ENCODE results near the gene IPCEF1.

Gene IPCEF1

DNA sequence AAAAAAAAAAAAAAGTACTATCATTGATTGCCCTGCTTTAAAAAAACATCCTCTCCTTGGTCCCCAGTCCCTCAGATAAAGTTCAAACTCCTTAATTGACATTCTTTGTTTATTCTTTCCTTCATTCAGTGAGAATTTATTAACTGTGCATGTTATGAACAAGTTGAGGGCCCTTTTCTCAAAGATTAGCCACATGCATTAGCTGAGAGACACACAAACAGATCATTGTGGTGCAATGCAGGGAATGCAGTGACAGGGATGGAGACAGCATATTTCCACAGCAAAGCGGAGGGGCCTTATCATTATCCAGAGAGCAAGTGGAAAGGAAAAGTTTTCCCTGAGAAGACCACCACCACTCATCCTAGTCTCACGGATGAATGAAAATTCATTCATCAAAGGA, 21.9 kb upstream of the IPCEF1 start:
- TF ChIP-seq, protein P1, sequence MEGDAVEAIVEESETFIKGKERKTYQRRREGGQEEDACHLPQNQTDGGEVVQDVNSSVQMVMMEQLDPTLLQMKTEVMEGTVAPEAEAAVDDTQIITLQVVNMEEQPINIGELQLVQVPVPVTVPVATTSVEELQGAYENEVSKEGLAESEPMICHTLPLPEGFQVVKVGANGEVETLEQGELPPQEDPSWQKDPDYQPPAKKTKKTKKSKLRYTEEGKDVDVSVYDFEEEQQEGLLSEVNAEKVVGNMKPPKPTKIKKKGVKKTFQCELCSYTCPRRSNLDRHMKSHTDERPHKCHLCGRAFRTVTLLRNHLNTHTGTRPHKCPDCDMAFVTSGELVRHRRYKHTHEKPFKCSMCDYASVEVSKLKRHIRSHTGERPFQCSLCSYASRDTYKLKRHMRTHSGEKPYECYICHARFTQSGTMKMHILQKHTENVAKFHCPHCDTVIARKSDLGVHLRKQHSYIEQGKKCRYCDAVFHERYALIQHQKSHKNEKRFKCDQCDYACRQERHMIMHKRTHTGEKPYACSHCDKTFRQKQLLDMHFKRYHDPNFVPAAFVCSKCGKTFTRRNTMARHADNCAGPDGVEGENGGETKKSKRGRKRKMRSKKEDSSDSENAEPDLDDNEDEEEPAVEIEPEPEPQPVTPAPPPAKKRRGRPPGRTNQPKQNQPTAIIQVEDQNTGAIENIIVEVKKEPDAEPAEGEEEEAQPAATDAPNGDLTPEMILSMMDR (IDR thresholded peaks at IDR 0.05; ENCODE audit: control insufficient read depth, extremely low read depth, insufficient read depth) = no peak
- H3K4me3 ChIP-seq (ENCODE audit: low read depth, low read length) = no peak overlapping the region
- no peak for DNase-seq (ENCODE audit: low read depth)

DNA sequence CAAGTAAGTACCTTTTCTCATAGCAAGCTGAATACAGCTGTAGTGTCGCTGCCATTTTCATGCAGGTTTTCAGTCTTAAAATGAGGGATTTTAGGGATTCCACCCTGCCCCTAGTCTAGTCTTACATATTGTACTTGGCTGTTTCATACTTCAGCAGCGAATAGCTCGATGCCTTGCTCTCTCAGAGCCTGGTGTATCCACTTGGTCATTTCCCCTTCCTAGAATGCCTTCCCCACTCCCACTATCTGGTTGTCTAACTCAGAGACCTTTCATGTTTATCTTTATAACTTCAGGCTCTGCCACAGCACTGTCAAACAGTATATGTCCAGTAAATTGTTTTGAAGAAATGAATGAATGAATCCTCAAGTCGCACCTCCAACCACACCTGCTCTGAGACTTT, 21.1 kb upstream of the IPCEF1 start:
- no peak for DNase-seq (ENCODE audit: low read depth)
- TF ChIP-seq, protein P1 (IDR thresholded peaks at IDR 0.05; ENCODE audit: control insufficient read depth, extremely low read depth, insufficient read depth) = no peak
- no peak overlapping the region for H3K4me3 ChIP-seq (ENCODE audit: low read depth, low read length)

DNA sequence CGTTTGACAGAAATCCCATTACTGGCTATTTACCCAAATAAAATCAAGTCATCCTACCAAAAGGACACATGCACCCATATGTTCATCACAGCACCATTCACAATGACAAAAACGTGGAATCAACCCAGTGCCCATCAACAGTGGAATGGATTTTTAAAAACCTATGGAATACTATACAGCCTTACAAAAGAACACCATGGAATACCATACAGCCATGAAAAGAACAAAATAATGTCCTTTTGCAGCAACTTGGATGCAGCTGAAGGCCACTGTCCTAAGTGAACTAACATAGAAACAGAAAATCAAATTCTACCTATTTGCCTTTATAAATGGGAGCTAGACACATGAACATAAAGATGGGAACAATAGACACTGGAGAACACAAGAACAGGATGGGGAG, 17.4 kb upstream of the IPCEF1 start:
- no peak overlapping the region for H3K4me3 ChIP-seq (ENCODE audit: low read depth, low read length)
- DNase-seq (ENCODE audit: low read depth) = no peak
- TF ChIP-seq, protein P1 (IDR thresholded peaks at IDR 0.05; ENCODE audit: control insufficient read depth, extremely low read depth, insufficient read depth) = no peak

DNA sequence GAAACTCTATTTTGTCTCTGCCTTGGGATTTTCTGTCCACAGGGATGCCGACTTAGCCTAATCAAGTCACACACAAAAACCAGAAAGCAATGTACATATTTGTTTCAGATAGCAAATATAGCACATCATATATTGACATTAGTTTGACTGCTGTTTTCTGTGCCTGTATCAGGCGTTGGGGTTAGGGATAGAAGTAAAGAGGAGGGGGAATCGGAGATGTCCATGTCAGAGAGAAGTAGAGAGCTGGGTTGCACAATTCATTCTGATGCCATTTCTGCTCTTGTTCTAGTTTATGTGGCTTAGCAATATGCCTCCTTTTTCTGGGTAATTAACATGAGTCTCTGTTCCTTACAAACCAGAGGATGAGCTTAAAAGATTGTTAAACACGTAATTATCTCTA, 14.7 kb upstream of the IPCEF1 start:
- DNase-seq (ENCODE audit: low read depth) = no peak
- H3K4me3 ChIP-seq (ENCODE audit: low read depth, low read length) = no peak overlapping the region
- TF ChIP-seq, protein P1 (IDR thresholded peaks at IDR 0.05; ENCODE audit: control insufficient read depth, extremely low read depth, insufficient read depth) = no peak

DNA sequence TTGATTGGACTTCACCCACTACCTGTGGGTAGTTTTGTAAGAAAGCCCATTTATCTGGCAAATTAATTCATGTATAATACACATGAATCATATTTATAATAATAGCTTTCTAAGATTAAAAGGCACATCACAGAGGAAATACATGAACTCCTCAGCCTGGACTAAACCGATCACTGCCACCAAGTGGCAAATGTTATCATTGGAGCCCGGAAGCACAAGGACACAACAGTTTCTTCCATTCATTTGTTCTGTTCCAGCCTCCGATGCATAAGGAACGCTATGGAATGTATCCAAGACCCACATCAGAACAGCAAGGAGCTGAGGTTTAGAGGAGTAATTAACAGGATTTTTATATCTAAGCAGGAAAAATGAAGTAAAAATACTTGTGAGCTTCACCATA, 13.9 kb upstream of the IPCEF1 start:
- TF ChIP-seq, protein P1 (IDR thresholded peaks at IDR 0.05; ENCODE audit: control insufficient read depth, extremely low read depth, insufficient read depth) = peak; percentile 61
- peak; percentile 7 for DNase-seq (ENCODE audit: low read depth)
- H3K4me3 ChIP-seq (ENCODE audit: low read depth, low read length) = no peak overlapping the region

DNA sequence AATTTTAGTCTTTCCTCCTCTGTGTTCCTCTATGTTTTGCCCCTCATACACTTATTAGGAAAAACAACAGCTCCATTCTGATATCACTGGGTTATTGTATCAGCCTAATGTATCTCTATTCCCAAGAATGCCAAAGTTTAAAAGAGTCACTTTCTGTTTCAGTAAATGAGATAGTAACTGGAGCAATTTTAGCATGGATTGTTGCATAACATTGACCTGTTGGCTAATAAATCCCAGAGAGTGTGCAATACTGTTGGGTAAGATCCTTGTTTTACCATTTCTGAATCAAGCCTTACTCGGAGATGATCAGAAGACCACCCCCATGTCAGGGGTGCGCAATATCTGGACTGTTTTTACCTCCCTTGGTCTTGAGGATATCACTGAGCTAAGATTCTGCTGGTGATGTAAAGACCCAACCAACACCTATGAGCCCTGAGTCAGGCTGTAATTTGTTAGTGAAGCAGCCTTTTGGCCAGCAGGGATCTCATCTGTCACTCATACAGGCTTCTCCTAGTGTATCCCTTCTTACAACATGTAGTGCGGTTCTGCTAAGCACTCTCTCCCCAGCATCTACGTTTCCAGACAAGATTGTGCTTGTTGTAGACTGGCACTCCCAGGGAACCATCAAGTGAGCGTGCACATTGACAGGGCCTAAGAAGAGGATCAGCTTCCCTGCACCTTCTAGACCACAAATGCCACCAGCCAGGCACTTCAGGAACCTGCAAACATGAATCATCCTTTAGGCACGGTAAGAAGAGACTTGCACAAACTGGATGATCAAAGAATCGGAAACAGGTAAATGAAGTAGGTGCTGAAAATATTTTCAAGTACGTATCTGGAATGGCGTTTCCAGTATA, 11.5 kb upstream of the IPCEF1 start:
- TF ChIP-seq, protein P1 (IDR thresholded peaks at IDR 0.05; ENCODE audit: control insufficient read depth, extremely low read depth, insufficient read depth) = no peak
- no peak overlapping the region for H3K4me3 ChIP-seq (ENCODE audit: low read depth, low read length)

DNA sequence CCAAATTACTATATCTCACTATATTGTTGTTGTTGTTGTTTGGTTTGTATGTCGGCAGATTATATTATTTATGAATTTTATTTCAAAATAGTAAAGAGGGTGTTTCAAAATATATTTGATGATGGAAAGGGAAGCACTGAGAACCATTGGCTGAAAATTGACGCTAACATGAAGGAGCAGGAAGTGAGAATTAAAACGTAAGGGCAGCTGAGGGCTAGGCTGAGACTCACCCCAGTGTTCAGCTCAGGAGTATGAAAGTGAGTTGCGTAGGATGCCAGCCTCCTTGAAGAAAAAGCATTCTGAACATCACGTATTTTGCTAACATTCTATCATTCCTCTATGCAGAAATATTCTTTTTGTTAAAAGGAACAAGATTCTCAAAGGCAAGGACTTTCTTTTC, 10.7 kb upstream of the IPCEF1 start:
- TF ChIP-seq, protein P1 (IDR thresholded peaks at IDR 0.05; ENCODE audit: control insufficient read depth, extremely low read depth, insufficient read depth) = no peak
- H3K4me3 ChIP-seq (ENCODE audit: low read depth, low read length) = no peak overlapping the region

More for the DNA sequence above, 11.5 kb upstream of the IPCEF1 start:
- DNase-seq (ENCODE audit: low read depth) = no peak

More for the DNA sequence above, 10.7 kb upstream of the IPCEF1 start:
- DNase-seq (ENCODE audit: low read depth) = no peak
